Inferior parietal cortex (tissue), 1 donor: ENCODE measurements around the gene HCLS1.
"Not testable (repeated sequence)": the region's sequence is repeated elsewhere in the genome, so short reads cannot be mapped to it uniquely, and the experiment has no call there.

Experiments
- DNase-seq: peaks from one replicate; pipeline ENCODE4 v3.0.0-alpha.2; 2016; ENCODE audit errors: extremely low spot score

Gene HCLS1

GRCh38 chr3:121654493-121655385 lies 6.0 kb downstream of the HCLS1 start:
- DNase-seq, result no peak

- DNase-seq, result no peak
Measured at GRCh38 chr3:121651684-121652083, 9.0 kb downstream of the HCLS1 start.

GRCh38 chr3:121649645-121650044 lies 11.1 kb downstream of the HCLS1 start:
- DNase-seq, result no peak

GRCh38 chr3:121648219-121648958 lies 12.3 kb downstream of the HCLS1 start:
- no peak for DNase-seq

- no peak for DNase-seq
Measured at GRCh38 chr3:121645054-121645453, 15.6 kb downstream of the HCLS1 start.

GRCh38 chr3:121642601-121643314 lies 17.9 kb downstream of the HCLS1 start:
- DNase-seq, result no peak

GRCh38 chr3:121641127-121641526 lies 19.6 kb downstream of the HCLS1 start:
- no peak for DNase-seq

- DNase-seq, result no peak
Measured at GRCh38 chr3:121637922-121638321, 22.8 kb downstream of the HCLS1 start.

GRCh38 chr3:121630355-121630754 lies 30.3 kb downstream of the HCLS1 start:
- no peak for DNase-seq

- DNase-seq, result no peak
Measured at GRCh38 chr3:121629601-121630000, 31.1 kb downstream of the HCLS1 start.

- no peak for DNase-seq
Measured at GRCh38 chr3:121627622-121628021, 33.1 kb downstream of the HCLS1 start.

- DNase-seq, result no peak
Measured at GRCh38 chr3:121627211-121627610, 33.5 kb downstream of the HCLS1 start.

- no peak for DNase-seq
Measured at GRCh38 chr3:121626495-121626894, 34.2 kb downstream of the HCLS1 start.

- DNase-seq, result no peak
Measured at GRCh38 chr3:121624147-121624899, 36.4 kb downstream of the HCLS1 start.

- DNase-seq, result no peak
Measured at GRCh38 chr3:121621491-121621890, 39.2 kb downstream of the HCLS1 start.

GRCh38 chr3:121619691-121620090 lies 41.0 kb downstream of the HCLS1 start:
- DNase-seq, result no peak

GRCh38 chr3:121606106-121606505 lies 54.6 kb downstream of the HCLS1 start:
- DNase-seq, result no peak

- no peak for DNase-seq
Measured at GRCh38 chr3:121604759-121605158, 55.9 kb downstream of the HCLS1 start.

- no peak for DNase-seq
Measured at GRCh38 chr3:121601212-121601812, 59.4 kb downstream of the HCLS1 start.

- DNase-seq, result not testable (repeated sequence)
Measured at GRCh38 chr3:121599900-121600299, 60.8 kb downstream of the HCLS1 start.

GRCh38 chr3:121598564-121598963 lies 62.1 kb downstream of the HCLS1 start:
- no peak for DNase-seq
